Measurements from ENCODE around the gene MRPL16.

Gene MRPL16

GRCh38 chr11:59771605-59772004 lies 39.0 kb downstream of the MRPL16 start:
- DNase-seq (ENCODE audit: low read depth in 2 of 2): no peak

GRCh38 chr11:59770869-59771268 lies 39.7 kb downstream of the MRPL16 start:
- DNase-seq (ENCODE audit: low read depth in 2 of 2): no peak

GRCh38 chr11:59770319-59770718 lies 40.3 kb downstream of the MRPL16 start:
- no peak for DNase-seq (ENCODE audit: low read depth in 2 of 2)

GRCh38 chr11:59769828-59770227 lies 40.8 kb downstream of the MRPL16 start:
- no peak for DNase-seq (ENCODE audit: low read depth in 2 of 2)

- no peak for DNase-seq (ENCODE audit: low read depth in 2 of 2)
These were observed 41.5 kb downstream of the MRPL16 start for GRCh38 chr11:59769111-59769510.

- no peak for DNase-seq (ENCODE audit: low read depth in 2 of 2)
These were observed 43.4 kb downstream of the MRPL16 start for GRCh38 chr11:59767225-59767611.

GRCh38 chr11:59766542-59767224 lies 43.9 kb downstream of the MRPL16 start:
- DNase-seq (ENCODE audit: low read depth in 2 of 2): no peak

GRCh38 chr11:59765068-59765735 lies 45.4 kb downstream of the MRPL16 start:
- DNase-seq (ENCODE audit: low read depth in 2 of 2): no peak

GRCh38 chr11:59761993-59762392 lies 48.6 kb downstream of the MRPL16 start:
- no peak for DNase-seq (ENCODE audit: low read depth in 2 of 2)

GRCh38 chr11:59760771-59761170 lies 49.8 kb downstream of the MRPL16 start:
- DNase-seq (ENCODE audit: low read depth in 2 of 2): no peak

- no peak for DNase-seq (ENCODE audit: low read depth in 2 of 2)
These were observed 50.7 kb downstream of the MRPL16 start for GRCh38 chr11:59759900-59760299.

GRCh38 chr11:59758401-59759037 lies 52.1 kb downstream of the MRPL16 start:
- DNase-seq (ENCODE audit: low read depth in 2 of 2): no peak

- DNase-seq (ENCODE audit: low read depth in 2 of 2): no peak
These were observed 53.7 kb downstream of the MRPL16 start for GRCh38 chr11:59756845-59757244.

- no peak for DNase-seq (ENCODE audit: low read depth in 2 of 2)
These were observed 54.1 kb downstream of the MRPL16 start for GRCh38 chr11:59756558-59756840.

Data from stimulated activated CD4-positive, alpha-beta T cell treated with anti-CD3 and anti-CD28 coated beads, Interleukin-1b, Interleukin-23, amount 100 ng/mL, for 1 hour (primary cell).